NCI-H510A treated with DMSO at 0.1 percent for 48 hours (cell line): Measurements from ENCODE around the gene MTFR2.

Experiments
- DNase-seq: peaks from one replicate; lab custom pipeline; 2025; lab: John Stamatoyannopoulos, UW

Gene MTFR2

GRCh38 chr6:136249811-136250685 lies at the start of gene MTFR2:
TSS of gene MTFR2 (minus strand) at chr6:136250311. CDS start at chr6:136249099, 1,212 bp downstream.
- DNase-seq = peak; percentile 88

- no peak for DNase-seq
Observed at GRCh38 chr6:136294621-136295020, 44.5 kb upstream of the MTFR2 start.

DNA sequence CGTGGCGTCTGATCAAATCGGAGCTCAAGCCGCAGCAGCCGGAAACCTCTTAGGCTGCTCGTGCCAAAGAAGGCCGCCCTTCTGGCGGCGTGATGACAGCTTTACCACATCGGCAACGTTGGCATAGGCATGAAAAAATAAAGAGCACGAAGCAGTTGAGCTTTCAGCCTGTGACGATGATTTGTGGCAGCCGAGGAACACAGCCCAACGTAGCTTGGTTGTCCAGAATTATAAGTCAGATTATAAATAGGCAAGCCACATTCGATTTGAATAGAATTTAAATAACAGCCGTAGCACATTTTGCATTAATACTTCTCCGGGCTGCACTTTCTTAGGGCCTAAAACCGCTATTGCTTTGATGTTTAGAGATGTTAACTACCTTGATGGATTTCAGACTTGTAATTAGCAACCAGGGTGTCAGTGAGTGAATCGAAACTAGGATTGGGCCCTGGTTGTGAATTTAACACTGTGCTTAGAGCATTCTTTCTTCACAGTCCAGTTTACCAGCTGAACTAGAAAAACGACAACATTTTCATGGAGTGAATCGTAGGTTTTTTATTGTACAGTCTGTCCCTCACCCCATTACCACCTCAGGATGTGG lies 40.4 kb upstream of the MTFR2 start:
- DNase-seq = no peak

- DNase-seq = peak; percentile 95
Observed at GRCh38 chr6:136289579-136290409, 39.7 kb upstream of the MTFR2 start, which contains the start of gene BCLAF1. TSS of gene BCLAF1 (minus strand) at chr6:136289846. CDS start at chr6:136279866, 9,980 bp downstream.

DNA sequence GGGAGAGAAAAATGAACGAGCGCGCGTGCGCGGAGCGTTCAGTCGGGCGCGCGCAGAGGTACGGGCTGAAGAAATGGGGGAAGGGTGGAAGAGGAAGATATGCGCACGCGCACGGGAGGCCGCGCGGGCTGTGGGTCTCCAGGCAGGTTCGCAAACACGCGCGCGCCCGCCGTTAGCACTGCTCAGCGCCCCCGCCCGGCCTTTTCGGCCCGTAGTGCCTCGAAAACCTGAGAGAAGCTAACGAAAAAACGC lies 39.1 kb upstream of the MTFR2 start:
- peak; percentile 70 for DNase-seq

DNA sequence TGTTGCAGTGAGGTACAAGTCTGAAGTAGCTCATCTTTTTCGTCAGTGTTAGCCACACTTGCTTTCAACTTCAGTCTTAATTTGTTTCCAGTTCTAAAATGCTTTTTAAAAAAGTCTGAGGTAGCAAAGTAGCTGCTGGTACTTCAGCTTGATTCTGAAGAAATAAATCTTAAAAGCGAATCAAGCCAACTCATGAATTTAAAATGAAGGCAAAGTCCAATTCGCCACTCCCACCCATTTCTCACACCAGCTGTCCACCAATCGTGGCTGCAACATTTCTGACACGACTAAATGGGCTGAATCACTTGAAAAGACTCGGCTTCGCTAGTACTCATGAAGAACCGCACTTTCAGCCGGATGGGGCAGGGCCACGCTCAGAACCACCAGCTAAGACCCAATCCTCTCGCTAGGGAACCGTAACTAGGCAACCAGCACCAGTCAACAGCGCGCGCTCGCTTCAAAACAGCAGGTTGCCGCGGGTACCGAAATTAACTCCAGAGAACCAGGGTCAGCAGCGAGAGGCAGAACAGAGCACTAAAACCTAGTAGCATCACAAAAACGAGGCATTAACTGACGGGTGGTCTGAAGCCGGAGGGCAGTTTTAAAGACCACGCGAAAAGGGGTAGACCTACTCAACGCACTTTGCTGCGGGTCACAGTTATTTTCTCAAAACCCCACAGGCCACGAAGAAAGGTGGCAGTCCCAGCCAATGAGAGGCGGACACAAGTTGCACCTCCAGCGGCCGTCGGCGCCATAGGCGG lies 38.6 kb upstream of the MTFR2 start:
- DNase-seq = peak; percentile 27

- no peak for DNase-seq
Observed at GRCh38 chr6:136284909-136285308, 34.8 kb upstream of the MTFR2 start.

DNA sequence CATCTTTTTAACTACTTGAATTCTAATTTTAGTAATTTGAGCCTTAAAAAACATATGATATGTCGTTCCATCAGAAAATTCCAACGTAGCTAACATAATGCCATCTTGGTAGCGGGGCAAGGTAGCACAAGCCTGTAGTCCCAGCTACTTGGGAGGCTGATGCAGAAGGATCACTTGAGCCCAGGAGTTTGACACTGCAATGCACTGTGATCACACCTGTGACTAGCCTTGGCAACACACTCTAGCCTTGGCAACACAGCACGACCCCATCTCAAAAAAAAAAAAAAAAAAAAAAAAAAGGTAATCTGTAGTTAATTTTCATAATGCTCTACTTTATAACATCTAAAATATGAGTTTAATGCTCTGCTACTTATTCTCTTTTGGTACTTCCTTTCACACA lies 32.8 kb upstream of the MTFR2 start:
- no peak for DNase-seq

GRCh38 chr6:136280032-136280609 lies 30.0 kb upstream of the MTFR2 start:
- no peak for DNase-seq

GRCh38 chr6:136274062-136274461 lies 24.0 kb upstream of the MTFR2 start:
- DNase-seq = no peak

- DNase-seq = no peak
Observed at GRCh38 chr6:136265101-136265500, 15.0 kb upstream of the MTFR2 start.

DNA sequence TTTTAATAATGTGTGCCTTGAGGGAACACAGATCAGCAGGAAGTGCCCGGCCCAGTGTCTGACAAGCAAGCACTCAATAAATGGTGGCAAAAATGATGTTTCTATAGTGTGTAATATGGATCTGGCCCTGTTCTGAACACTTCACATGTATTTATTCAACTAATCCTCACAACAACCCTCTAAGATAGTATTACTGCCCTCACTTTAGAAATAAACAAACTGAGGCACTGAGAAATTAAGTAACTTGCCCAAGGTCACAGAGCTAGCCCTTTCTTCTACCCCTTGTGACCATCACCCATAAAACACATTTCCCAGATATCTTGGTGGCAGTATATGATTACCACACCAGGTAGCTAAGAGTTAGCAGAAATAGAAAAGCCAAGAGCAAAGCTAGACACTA lies 12.8 kb upstream of the MTFR2 start:
- no peak for DNase-seq

- no peak for DNase-seq
Observed at GRCh38 chr6:136254851-136255466, 4.8 kb upstream of the MTFR2 start.

DNA sequence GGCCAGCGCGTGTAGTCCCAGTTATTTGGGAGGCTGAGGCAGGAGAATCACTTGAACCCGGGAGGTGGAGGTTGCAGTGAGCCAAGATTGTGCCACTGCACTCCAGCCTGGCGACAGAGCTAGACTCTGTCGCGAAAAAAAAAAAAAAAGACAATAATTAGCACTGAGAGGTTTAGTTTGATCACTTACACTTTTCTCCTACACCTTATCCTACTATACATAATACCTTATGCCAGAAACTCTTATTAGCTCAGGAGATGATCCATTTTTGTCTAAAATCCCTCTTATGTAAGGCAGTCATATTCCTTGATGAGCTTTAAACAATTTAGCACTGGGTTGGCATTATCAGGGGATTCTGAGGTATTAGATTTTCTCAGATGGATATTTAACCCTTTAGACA lies 3.6 kb upstream of the MTFR2 start:
- no peak for DNase-seq

DNA sequence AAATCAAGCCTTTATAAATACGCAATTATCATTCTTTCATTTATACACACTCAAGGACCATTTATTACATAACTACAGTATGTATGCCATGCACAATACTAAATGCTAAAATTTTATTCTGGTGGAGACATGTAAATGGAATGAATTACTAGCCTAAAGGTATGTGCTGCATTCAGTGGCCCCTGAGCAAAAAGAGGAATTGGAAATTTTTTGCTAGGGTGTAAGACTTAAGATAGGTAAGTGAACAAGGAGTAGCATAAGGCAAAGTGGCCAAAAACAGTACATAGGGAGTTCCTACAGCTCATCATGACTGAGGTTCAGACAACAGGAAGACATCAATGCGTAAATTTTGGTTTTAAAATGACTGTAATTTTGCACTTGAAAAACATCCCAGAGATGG lies 2.3 kb upstream of the MTFR2 start:
- DNase-seq = no peak

- no peak for DNase-seq
Observed at GRCh38 chr6:136251394-136251793, 1.3 kb upstream of the MTFR2 start.

DNA sequence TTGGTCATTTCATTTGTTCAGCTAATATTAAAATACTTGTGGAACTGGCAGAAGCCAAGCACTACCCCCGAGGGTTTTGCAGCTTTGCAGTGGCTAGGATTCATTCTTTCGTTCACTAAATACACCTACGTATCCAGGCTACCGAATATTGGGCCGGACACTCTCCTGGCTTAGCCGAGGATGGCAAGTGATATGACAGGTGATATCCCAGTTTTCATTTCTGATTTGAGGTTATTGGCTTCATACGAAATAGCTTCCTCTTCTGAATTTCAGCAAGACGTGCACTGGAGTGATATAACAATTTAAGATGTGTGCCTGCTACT lies 536 bp upstream of the MTFR2 start:
- DNase-seq = peak; percentile 37

GRCh38 chr6:136249336-136249735 lies 775 bp downstream of the MTFR2 start:
- no peak for DNase-seq

- DNase-seq = no peak
Observed at GRCh38 chr6:136244061-136244616, 6.0 kb downstream of the MTFR2 start.

DNA sequence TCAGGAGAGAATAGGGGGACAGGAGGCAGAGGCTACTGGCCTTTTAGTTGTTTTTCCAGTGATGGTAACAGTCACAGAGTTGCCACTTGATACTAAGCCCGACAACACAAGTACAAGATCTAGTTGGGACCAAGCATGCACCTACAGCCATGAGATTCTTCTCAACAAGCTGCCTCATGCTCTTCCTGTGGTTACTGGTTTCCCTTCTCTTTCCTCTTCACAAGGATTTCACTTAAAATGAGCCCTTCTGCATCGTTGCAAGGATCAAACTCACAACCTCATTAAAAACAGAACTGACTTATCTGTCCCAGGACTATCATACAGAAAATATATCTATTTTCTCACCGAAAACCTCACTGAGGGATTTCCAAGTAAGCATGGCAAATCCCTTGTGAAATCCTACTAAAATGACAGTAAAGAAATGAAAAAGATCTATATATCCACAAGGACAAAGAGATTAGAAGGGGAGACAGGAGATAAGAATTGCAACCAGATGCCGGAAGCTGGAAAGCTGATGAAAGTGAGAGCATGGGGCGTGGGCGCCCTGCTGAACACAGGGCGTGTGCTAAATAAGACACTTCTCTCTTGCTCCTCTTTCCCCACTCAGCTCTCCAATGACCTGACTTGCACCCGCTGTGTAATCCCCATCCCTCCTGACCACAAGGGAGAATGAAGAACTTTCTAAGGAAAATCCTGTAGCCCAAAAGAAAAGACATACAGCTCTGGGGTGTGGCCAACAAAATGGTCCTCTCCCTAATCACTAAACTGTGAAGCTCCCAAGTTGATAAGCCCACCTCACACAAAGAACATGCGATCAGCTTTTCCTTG lies 13.4 kb downstream of the MTFR2 start:
- no peak for DNase-seq
